Sigmoid colon (tissue), 7 donors: ENCODE measurements around the gene SORCS1. TPM values are rescaled to one million over a fixed set of nuclear protein-coding genes. Genes with fewer than 3 reads are reported as not detected.

Source experiments
- DNase-seq: peaks from one replicate; pipeline ENCODE4 v3.0.0-alpha.2; 2019
- H3K27ac ChIP-seq, 4 donors: fragments of 200-600 bp; sonication (generic); one replicate each; pipeline ENCODE4 v1.5.1; 2016 to 2019; ENCODE audit warnings: mild to moderate bottlenecking in 1 of 4
- H3K27me3 ChIP-seq, 3 donors: fragments of 200-600 bp; sonication (generic); one replicate each; pipeline ENCODE4 v1.5.1; 2019; ENCODE audit warnings: mild to moderate bottlenecking in 1 of 3
- H3K36me3 ChIP-seq, 4 donors: fragments of 200-600 bp; sonication (generic); one replicate each; pipeline ENCODE4 v1.5.1; 2016 to 2019
- H3K4me1 ChIP-seq, 4 donors: fragments of 200-600 bp; sonication (generic); one replicate each; pipeline ENCODE4 v1.5.1; 2017 to 2019
- H3K4me3 ChIP-seq, 4 donors: fragments of 200-600 bp; sonication (generic); one replicate each; pipeline ENCODE4 v1.5.1; 2017 to 2019; ENCODE audit warnings: mild to moderate bottlenecking in 2 of 4, moderate library complexity in 1 of 4
- H3K9me3 ChIP-seq, 4 donors: fragments of 200-600 bp in 3 of 4; sonication (generic) in 3 of 4; one replicate each; pipeline versions ENCODE4 v1.5.1 to v1.6.1; 2013 to 2019
- CTCF ChIP-seq, 4 experiments: fragments of 450-650 bp in 3 of 4; fragments of 200-600 bp in 1 of 4; IDR thresholded peaks; one replicate each; pipeline ENCODE4 v1.5.1; 2016 to 2019; ENCODE audit warnings: antibody characterized with exemption in 4 of 4, mild to moderate bottlenecking in 3 of 4, moderate library complexity in 2 of 4
- EP300 ChIP-seq, 4 donors: sonication (generic); formaldehyde crosslinking; IDR thresholded peaks; one replicate each; pipeline ENCODE4 v1.6.1; 2017; ENCODE audit warnings: antibody characterized with exemption in 4 of 4
- POLR2A ChIP-seq, 2 donors: fragments of 450-650 bp; IDR thresholded peaks; one replicate each; pipeline ENCODE4 v1.6.1; 2016; ENCODE audit warnings: antibody characterized with exemption in 2 of 2, mild to moderate bottlenecking in 2 of 2, moderate library complexity in 2 of 2
- POLR2AphosphoS5 ChIP-seq, 4 donors: sonication (generic); formaldehyde crosslinking; IDR thresholded peaks; one replicate each; pipeline ENCODE4 v1.6.1; 2017; ENCODE audit warnings: antibody characterized with exemption in 4 of 4
- WGBS, 2 donors: extraction: QIAGEN DNeasy Blood & Tissue Kit; methylation state at CpG; one replicate each; pipeline ENCODE4 v1.1.7; 2013; 5-methylcytosine and 5-hydroxymethylcytosine counted together
- intact Hi-C: fragments of 100-400 bp; cut with DNase I; formaldehyde crosslinking; loops from one replicate; pipeline ENCODE4 v1.15.1; 2023
- polyA plus RNA-seq, 3 donors: library from polyadenylated mRNA; stranded (reverse); fragments of 200-250 nt; gene quantifications; one replicate each; pipeline ENCODE4 v1.2.3, GENCODE V29; 2013
- total RNA-seq, 4 donors: library from RNA; depleted of rRNA; stranded (reverse); fragments of >200 nt; gene quantifications; one replicate each; pipeline ENCODE4 v1.1.0, GENCODE V29; 2016
- donor health status: healthy with polysubstance abuse.
- donor health status: Bipolar disorder and iron deficiency.
- donor health status: healthy.

Gene SORCS1
- total and polyA plus RNA-seq, 7 donors: 2.5 to 18.3 (median 8.7) TPM; not detected in 1

DNA sequence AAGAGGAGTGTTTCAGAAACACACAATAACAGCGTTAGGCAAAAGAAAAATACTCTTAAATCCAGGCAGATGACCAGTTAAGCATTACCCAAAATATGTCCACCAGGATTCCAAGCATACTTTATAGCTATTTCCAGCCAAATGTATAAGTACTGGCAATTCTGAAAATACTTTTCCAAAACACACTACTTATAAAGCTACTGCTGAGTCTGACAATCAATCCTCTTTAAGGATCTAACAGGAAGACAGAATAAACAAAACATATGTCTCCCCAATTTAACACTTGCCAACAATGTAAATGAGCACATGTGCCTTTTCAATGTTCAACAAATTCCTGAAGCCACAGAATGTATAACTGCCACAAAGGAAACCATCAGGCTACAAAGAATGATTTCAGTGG, 370.9 kb downstream of the SORCS1 start:
- Histone ChIP-seq H3K9me3 (no peaks in the 10 kb centered on the region), H3K4me1 (peaks cover 0 to 15% (median 0%) of the 10 kb centered on the region in 4 donors)
- intact Hi-C loops: no loop called here

GRCh38 chr10:106789623-106790022, 374.9 kb downstream of the SORCS1 start:
- Histone ChIP-seq H3K4me3 (no peak overlapping the region), H3K36me3 (no peaks in the 10 kb centered on the region), H3K27me3 (no peaks in the 10 kb centered on the region), H3K9me3 (no peaks in the 10 kb centered on the region), H3K27ac (no peak overlapping the region), H3K4me1 (peaks cover 0 to 15% (median 0%) of the 10 kb centered on the region in 4 donors)
- intact Hi-C loops: no loop called here
- TF ChIP-seq CTCF (IDR thresholded peaks at IDR 0.05): no peak
- no peak for DNase-seq
- WGBS, 2 donors: 86 to 92% methylated on average over 2 of the region's 2 CpGs

More for the DNA sequence above, 370.9 kb downstream of the SORCS1 start:
- 53 to 76% methylated on average over 1 of the region's 1 CpG for WGBS, 2 donors
- Histone ChIP-seq H3K27ac (no peak overlapping the region), H3K27me3 (no peaks in the 10 kb centered on the region), H3K36me3 (no peaks in the 10 kb centered on the region), H3K4me3 (no peak overlapping the region)
- TF ChIP-seq POLR2A (IDR thresholded peaks at IDR 0.05) (no peak), EP300 (IDR thresholded peaks at IDR 0.05) (no peak)
- no peak for DNase-seq

DNA sequence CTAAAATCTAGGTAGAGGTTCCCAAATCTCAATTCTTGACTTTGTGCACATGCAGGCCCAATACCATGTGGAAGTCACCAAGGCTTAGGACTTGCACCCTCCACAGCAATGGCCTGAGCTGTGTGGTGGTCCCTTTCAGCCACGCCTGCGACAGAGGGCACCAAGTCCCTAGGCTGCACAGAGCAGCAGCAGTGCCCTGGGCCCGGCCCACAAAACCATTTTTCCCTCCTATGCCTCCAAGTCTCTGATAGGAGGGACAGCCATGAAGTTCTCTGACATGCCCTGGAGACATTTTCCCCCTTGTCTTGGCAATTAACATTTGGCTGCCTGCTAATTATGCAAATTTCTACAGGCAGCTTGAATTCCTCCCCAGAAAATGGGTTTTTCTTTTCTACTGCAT, 375.5 kb downstream of the SORCS1 start:
- 91 to 94% methylated on average over 3 of the region's 3 CpGs for WGBS, 2 donors

GRCh38 chr10:106785528-106785927, 379.0 kb downstream of the SORCS1 start:
- no peaks in the 10 kb centered on the region for H3K4me1 ChIP-seq
- 80% methylated on average over 3 of the region's 3 CpGs for WGBS, 2 donors
- H3K36me3 ChIP-seq: no peaks in the 10 kb centered on the region
- TF ChIP-seq POLR2AphosphoS5 (IDR thresholded peaks at IDR 0.05) (no peak), EP300 (IDR thresholded peaks at IDR 0.05) (no peak), POLR2A (IDR thresholded peaks at IDR 0.05) (no peak), CTCF (IDR thresholded peaks at IDR 0.05) (no peak)
- H3K27ac ChIP-seq: no peak overlapping the region
- intact Hi-C loops: no loop called here
- DNase-seq: no peak
- H3K9me3 ChIP-seq: no peaks in the 10 kb centered on the region
- no peak overlapping the region for H3K4me3 ChIP-seq
- no peaks in the 10 kb centered on the region for H3K27me3 ChIP-seq

More for the DNA sequence above, 375.5 kb downstream of the SORCS1 start:
- intact Hi-C loops: no loop called here
- Histone ChIP-seq H3K27ac (no peak overlapping the region), H3K4me1 (peaks cover 0 to 12% (median 0%) of the 10 kb centered on the region in 4 donors), H3K9me3 (no peaks in the 10 kb centered on the region), H3K27me3 (no peaks in the 10 kb centered on the region), H3K36me3 (no peaks in the 10 kb centered on the region), H3K4me3 (no peak overlapping the region)
- no peak for DNase-seq
- no peak for TF ChIP-seq CTCF (IDR thresholded peaks at IDR 0.05)
- TF ChIP-seq EP300 (IDR thresholded peaks at IDR 0.05): no peak
- TF ChIP-seq POLR2AphosphoS5 (IDR thresholded peaks at IDR 0.05): no peak
- no peak for TF ChIP-seq POLR2A (IDR thresholded peaks at IDR 0.05)

DNA sequence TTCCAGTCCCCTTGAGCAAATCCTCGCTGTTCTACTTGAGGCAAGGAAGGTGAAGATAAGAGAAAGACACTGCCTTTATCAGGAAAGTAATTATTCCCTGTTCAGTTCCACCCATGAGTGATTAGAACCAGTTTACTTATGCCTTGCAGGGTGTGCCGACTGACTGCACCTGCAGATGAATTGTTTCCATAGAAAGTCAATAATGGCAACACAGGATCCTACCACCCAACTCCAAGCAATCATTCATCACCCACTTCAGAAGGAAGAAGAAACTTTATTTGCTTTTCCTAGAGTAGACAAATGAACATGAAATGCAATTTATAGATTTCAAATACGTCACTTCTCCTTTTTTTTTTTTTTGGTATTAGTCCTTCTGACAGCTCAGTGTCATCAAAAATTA, 383.9 kb downstream of the SORCS1 start:
- no peak overlapping the region for H3K27ac ChIP-seq
- H3K36me3 ChIP-seq: no peaks in the 10 kb centered on the region
- intact Hi-C loops: no loop called here
- no peaks in the 10 kb centered on the region for H3K4me1 ChIP-seq
- no peak for DNase-seq
- no peak overlapping the region for H3K4me3 ChIP-seq
- H3K27me3 ChIP-seq: no peaks in the 10 kb centered on the region
- 15 to 58% methylated on average over 3 of the region's 3 CpGs for WGBS, 2 donors
- no peaks in the 10 kb centered on the region for H3K9me3 ChIP-seq
- TF ChIP-seq POLR2AphosphoS5 (IDR thresholded peaks at IDR 0.05): no peak

- no peaks in the 10 kb centered on the region for H3K4me1 ChIP-seq
- intact Hi-C loops: no loop called here
Measured at GRCh38 chr10:106777841-106778240, 386.7 kb downstream of the SORCS1 start.

More at GRCh38 chr10:106777841-106778240, 386.7 kb downstream of the SORCS1 start:
- WGBS, 2 donors: 50 to 57% methylated on average over 1 of the region's 1 CpG
- no peaks in the 10 kb centered on the region for H3K36me3 ChIP-seq
- DNase-seq: no peak
- H3K27ac ChIP-seq: no peak overlapping the region
- H3K27me3 ChIP-seq: no peaks in the 10 kb centered on the region
- TF ChIP-seq EP300 (IDR thresholded peaks at IDR 0.05) (no peak), POLR2AphosphoS5 (IDR thresholded peaks at IDR 0.05) (no peak), CTCF (IDR thresholded peaks at IDR 0.05) (no peak), POLR2A (IDR thresholded peaks at IDR 0.05) (no peak)
- H3K9me3 ChIP-seq: no peaks in the 10 kb centered on the region
- no peak overlapping the region for H3K4me3 ChIP-seq
